GM12892 (cell line): ENCODE data around the gene GTPBP4.

Source experiments
- POLR2A ChIP-seq: IDR thresholded peaks from 2 replicates; pipeline ENCODE4 v1.6.1; 2011; ENCODE audit warnings: low read depth, low read length, control low read depth
- POLR2AphosphoS5 ChIP-seq: IDR thresholded peaks from 2 replicates; pipeline ENCODE4 v1.6.1; 2011; ENCODE audit warnings: low read depth, low read length, control low read depth

- TF ChIP-seq POLR2A (no peak), POLR2AphosphoS5 (no peak)
These were observed 73.9 kb downstream of the GTPBP4 start for GRCh38 chr10:1061930-1062774.
